SK-N-SH treated with all-trans-retinoic acid at 6 μM for 48 hours (cell line): ENCODE results near the gene GRK1.

ENCODE experiments used
- ATAC-seq: fragments of 200-7000 bp; cut with Tn5 transposase; 3 replicates; pipeline ENCODE4 v1.9.1; 2020; ENCODE audit warnings: mild to moderate bottlenecking, moderate library complexity
- ARNTL ChIP-seq: fragments of 450-650 bp; formaldehyde crosslinking; IDR thresholded peaks from 2 replicates; pipeline ENCODE4 v1.5.0; 2020; ENCODE audit warnings: low read depth, mild to moderate bottlenecking, moderate library complexity, borderline replicate concordance
- BACH2 ChIP-seq: fragments of 250-450 bp; sonication (Bioruptor Pico); IDR thresholded peaks from 2 replicates; pipeline ENCODE4 v1.9.0; 2021; ENCODE audit warnings: mild to moderate bottlenecking, borderline replicate concordance
- CSDC2 ChIP-seq: fragments of 250-450 bp; sonication (Bioruptor Pico); IDR thresholded peaks from 2 replicates; pipeline ENCODE4 v1.5.0; 2020; ENCODE audit warnings: mild to moderate bottlenecking, moderate library complexity
- CSRNP3 ChIP-seq: fragments of 250-450 bp; sonication (Bioruptor Pico); IDR thresholded peaks from 2 replicates; pipeline ENCODE4 v1.5.1; 2021; ENCODE audit warnings: mild to moderate bottlenecking, moderate library complexity
- ESRRG ChIP-seq: fragments of 250-450 bp; sonication (Bioruptor Pico); IDR thresholded peaks from 2 replicates; pipeline ENCODE4 v1.6.1; 2021; ENCODE audit warnings: mild to moderate bottlenecking
- GLIS3 ChIP-seq: fragments of 250-450 bp; sonication (Bioruptor Pico); IDR thresholded peaks from 2 replicates; pipeline ENCODE4 v1.5.0; 2020; ENCODE audit warnings: mild to moderate bottlenecking, moderate library complexity
- ISL1 ChIP-seq: fragments of 250-450 bp; sonication (Bioruptor Pico); IDR thresholded peaks from 2 replicates; pipeline ENCODE4 v2.1.2; 2022; ENCODE audit warnings: mild to moderate bottlenecking, moderate library complexity
- PATZ1 ChIP-seq: fragments of 250-450 bp; sonication (Bioruptor Pico); IDR thresholded peaks from 2 replicates; pipeline ENCODE4 v1.8.0; 2020; ENCODE audit warnings: mild to moderate bottlenecking, moderate library complexity, borderline replicate concordance
- POU6F1 ChIP-seq: fragments of 250-450 bp; sonication (Bioruptor Pico); IDR thresholded peaks from 2 replicates; pipeline ENCODE4 v1.8.0; 2021; ENCODE audit warnings: low read depth, mild to moderate bottlenecking, moderate library complexity, borderline replicate concordance
- PPARA ChIP-seq: fragments of 250-450 bp; sonication (Bioruptor Pico); IDR thresholded peaks from 2 replicates; pipeline ENCODE4 v1.5.0; 2020; ENCODE audit warnings: mild to moderate bottlenecking, borderline replicate concordance
- RARB ChIP-seq: fragments of 250-450 bp; sonication (Bioruptor Pico); IDR thresholded peaks from 2 replicates; pipeline ENCODE4 v1.8.0; 2021; ENCODE audit warnings: mild to moderate bottlenecking, moderate library complexity
- SNAI2 ChIP-seq: fragments of 250-450 bp; sonication (Bioruptor Pico); IDR thresholded peaks from 2 replicates; pipeline ENCODE4 v1.5.0; 2020; ENCODE audit warnings: mild to moderate bottlenecking, moderate library complexity
- TCF4 ChIP-seq: fragments of 250-450 bp; sonication (Bioruptor Pico); IDR thresholded peaks from 2 replicates; pipeline ENCODE4 v1.8.0; 2021; ENCODE audit warnings: mild to moderate bottlenecking, moderate library complexity, borderline replicate concordance
- TOX ChIP-seq: fragments of 250-450 bp; sonication (Bioruptor Pico); IDR thresholded peaks from 2 replicates; pipeline ENCODE4 v1.8.0; 2021; ENCODE audit warnings: mild to moderate bottlenecking, moderate library complexity, borderline replicate concordance
- TSHZ2 ChIP-seq: fragments of 250-450 bp; sonication (Bioruptor Pico); IDR thresholded peaks from 2 replicates; pipeline ENCODE4 v1.5.0; 2020; ENCODE audit warnings: mild to moderate bottlenecking, moderate library complexity
- ZC3H10 ChIP-seq: fragments of 250-450 bp; sonication (Bioruptor Pico); IDR thresholded peaks from 2 replicates; pipeline ENCODE4 v1.5.1; 2021; ENCODE audit warnings: mild to moderate bottlenecking, moderate library complexity
- ZFP30 ChIP-seq: fragments of 450-650 bp; formaldehyde crosslinking; IDR thresholded peaks from 2 replicates; pipeline ENCODE4 v1.5.0; 2022; ENCODE audit warnings: mild to moderate bottlenecking, moderate library complexity
- ZNF565 ChIP-seq: fragments of 450-650 bp; formaldehyde crosslinking; conservative IDR thresholded peaks from 2 replicates; pipeline ENCODE4 v1.5.0; 2020; ENCODE audit warnings: low read depth, mild to moderate bottlenecking, moderate library complexity
- ZNF70 ChIP-seq: fragments of 450-650 bp; formaldehyde crosslinking; IDR thresholded peaks from 2 replicates; pipeline ENCODE4 v1.5.0; 2020; ENCODE audit warnings: mild to moderate bottlenecking, moderate library complexity
- ZNF8 ChIP-seq: fragments of 450-650 bp; formaldehyde crosslinking; IDR thresholded peaks from 2 replicates; pipeline ENCODE4 v1.5.0; 2020; ENCODE audit warnings: mild to moderate bottlenecking, moderate library complexity
- TF ChIP-seq, protein P1 (sequence below): fragments of 250-450 bp; sonication (Bioruptor Pico); IDR thresholded peaks from 2 replicates; pipeline ENCODE4 v1.5.1; 2020; ENCODE audit warnings: low read depth, mild to moderate bottlenecking, moderate library complexity

The GRK1 gene

GRCh38 chr13:113646921-113647340 lies 20.1 kb upstream of the GRK1 start:
- peak; percentile 29 for ATAC-seq
- TF ChIP-seq TOX (CRISPR knock-in tag) (no peak), TSHZ2 (no peak), ZNF8 (CRISPR knock-in tag) (no peak), ARNTL (no peak), ESRRG (CRISPR knock-in tag) (no peak), SNAI2 (no peak), POU6F1 (CRISPR knock-in tag) (no peak), ZFP30 (CRISPR knock-in tag) (no peak), ZC3H10 (no peak), TCF4 (CRISPR knock-in tag) (no peak), RARB (no peak), ISL1 (no peak), PPARA (no peak), CSDC2 (no peak)
- TF ChIP-seq, protein P1, sequence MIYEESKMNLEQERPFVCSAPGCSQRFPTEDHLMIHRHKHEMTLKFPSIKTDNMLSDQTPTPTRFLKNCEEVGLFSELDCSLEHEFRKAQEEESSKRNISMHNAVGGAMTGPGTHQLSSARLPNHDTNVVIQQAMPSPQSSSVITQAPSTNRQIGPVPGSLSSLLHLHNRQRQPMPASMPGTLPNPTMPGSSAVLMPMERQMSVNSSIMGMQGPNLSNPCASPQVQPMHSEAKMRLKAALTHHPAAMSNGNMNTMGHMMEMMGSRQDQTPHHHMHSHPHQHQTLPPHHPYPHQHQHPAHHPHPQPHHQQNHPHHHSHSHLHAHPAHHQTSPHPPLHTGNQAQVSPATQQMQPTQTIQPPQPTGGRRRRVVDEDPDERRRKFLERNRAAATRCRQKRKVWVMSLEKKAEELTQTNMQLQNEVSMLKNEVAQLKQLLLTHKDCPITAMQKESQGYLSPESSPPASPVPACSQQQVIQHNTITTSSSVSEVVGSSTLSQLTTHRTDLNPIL (CRISPR knock-in tag), result no peak

DNA sequence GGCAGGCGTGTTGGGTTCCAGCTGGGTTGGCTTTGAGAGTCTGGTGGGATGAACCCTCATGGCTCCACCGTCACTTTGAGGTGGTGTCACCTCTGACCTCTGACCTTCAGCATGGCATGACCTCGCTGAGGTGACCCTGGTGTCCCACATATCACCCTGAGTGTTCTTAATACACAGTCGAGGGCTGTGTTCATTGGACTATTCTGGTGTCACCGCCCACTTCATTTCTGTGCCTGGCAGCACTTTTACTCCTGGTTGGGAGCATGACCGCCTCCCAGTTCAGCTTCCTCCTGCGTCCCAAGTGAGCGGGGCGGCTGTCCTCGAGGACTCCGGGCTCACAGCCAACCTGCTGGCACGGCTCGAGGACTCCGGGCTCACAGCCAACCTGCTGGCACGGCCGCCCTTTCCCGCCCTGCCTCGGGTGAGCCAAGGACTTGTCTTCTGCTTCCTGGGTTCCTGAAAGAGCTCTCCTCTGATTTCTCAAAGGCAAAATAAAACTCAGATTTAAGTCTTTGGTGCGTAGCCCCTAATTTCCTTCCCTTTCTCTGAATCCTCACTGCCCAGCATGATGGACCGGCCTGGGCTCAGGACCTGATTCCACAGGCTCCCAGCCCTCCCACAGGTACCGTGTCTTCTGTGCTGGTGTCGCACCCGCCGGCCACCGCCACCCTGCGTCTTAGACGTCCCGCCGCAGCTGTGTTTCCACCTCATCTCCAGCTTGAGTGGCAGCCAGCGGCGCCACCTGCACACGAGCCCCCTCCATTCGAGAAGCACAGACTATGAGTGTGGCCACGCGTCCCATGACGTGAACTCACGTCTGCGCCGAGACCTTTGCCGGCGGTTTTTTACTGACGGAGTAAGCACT lies 19.4 kb upstream of the GRK1 start:
- TF ChIP-seq ZNF70 (CRISPR knock-in tag) (no peak), ZNF565 (CRISPR knock-in tag) (0 out of 2 replicates have a peak, but pooled peaks have one; percentile 33)

DNA sequence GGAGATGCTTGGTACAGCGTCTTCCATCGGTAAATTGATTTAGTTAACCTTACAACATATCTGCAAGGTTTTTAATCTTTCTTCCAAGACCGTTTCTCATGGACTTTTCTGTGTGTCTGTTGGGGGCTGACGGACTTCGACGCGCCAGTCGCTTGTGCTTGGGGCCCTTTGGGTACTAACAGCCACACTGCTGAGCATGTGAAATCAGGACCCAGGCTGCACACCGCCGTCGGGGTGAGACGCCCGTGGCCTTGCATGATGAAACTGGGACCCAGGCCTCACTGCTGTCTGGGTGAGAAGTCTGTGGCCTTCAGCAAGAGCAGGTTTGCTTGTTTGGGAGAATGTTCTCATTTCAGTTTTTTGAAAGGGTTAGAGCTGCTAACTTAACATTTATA lies 18.8 kb upstream of the GRK1 start:
- no peak for TF ChIP-seq ZC3H10
- no peak for TF ChIP-seq CSRNP3 (CRISPR knock-in tag)
- TF ChIP-seq ZNF8 (CRISPR knock-in tag), result no peak
- TF ChIP-seq BACH2, result no peak
- no peak for TF ChIP-seq TCF4 (CRISPR knock-in tag)
- no peak for TF ChIP-seq PATZ1
- TF ChIP-seq GLIS3 (CRISPR knock-in tag), result no peak
- no peak for TF ChIP-seq ZNF565 (CRISPR knock-in tag)
- TF ChIP-seq SNAI2, result no peak
- TF ChIP-seq TSHZ2, result no peak
- TF ChIP-seq TOX (CRISPR knock-in tag), result no peak
- no peak for ATAC-seq

More for the DNA sequence above, 19.4 kb upstream of the GRK1 start:
- peak; percentile 83 for ATAC-seq
